Aorta (tissue), 5 donors: ENCODE results near the gene UPK3A. TPM values are rescaled to one million over a fixed set of nuclear protein-coding genes. Genes with fewer than 3 reads are reported as not detected.
A peak's percentile ranks its signal among the peaks of the same experiment; 100 is the strongest.

Experiments used
- ATAC-seq: fragments of 200-7000 bp; cut with Tn5 transposase; one replicate; pipeline ENCODE4 v1.9.1; 2022; ENCODE audit warnings: moderate library complexity; ENCODE audit not compliant: low FRiP score
- DNase-seq, 2 donors: peaks; one replicate each; pipeline ENCODE4 v3.0.0-alpha.2; 2020
- H3K27ac ChIP-seq, 2 donors: one replicate each; pipeline ENCODE4 v1.5.1; 2013; ENCODE audit warnings: low read length in 2 of 2, mild to moderate bottlenecking in 2 of 2, moderate library complexity in 2 of 2, control low read depth in 1 of 2, inconsistent platforms in 1 of 2, low read depth in 1 of 2
- H3K27me3 ChIP-seq, 2 donors: one replicate each; pipeline ENCODE4 v1.6.1; 2013; ENCODE audit warnings: control low read depth in 1 of 2, low read length in 1 of 2, mild to moderate bottlenecking in 1 of 2, moderate library complexity in 1 of 2; ENCODE audit not compliant: insufficient read depth in 2 of 2, control insufficient read depth in 1 of 2
- H3K36me3 ChIP-seq, 2 donors: one replicate each; pipeline ENCODE4 v1.6.1; 2013; ENCODE audit warnings: control low read depth in 1 of 2, low read length in 1 of 2, mild to moderate bottlenecking in 1 of 2; ENCODE audit not compliant: insufficient read depth in 2 of 2, control insufficient read depth in 1 of 2
- H3K4me1 ChIP-seq, 2 donors: one replicate each; pipeline ENCODE4 v1.6.1; 2013; ENCODE audit warnings: low read length in 2 of 2, control low read depth in 1 of 2, mild to moderate bottlenecking in 1 of 2, moderate library complexity in 1 of 2; ENCODE audit not compliant: insufficient read depth in 2 of 2, control insufficient read depth in 1 of 2
- H3K4me3 ChIP-seq, 2 donors: one replicate each; pipeline ENCODE4 v1.5.1; 2013; ENCODE audit warnings: low read length in 2 of 2, control low read depth in 1 of 2, mild to moderate bottlenecking in 1 of 2
- H3K9me3 ChIP-seq: one replicate; pipeline ENCODE4 v1.6.1; 2013; ENCODE audit warnings: mild to moderate bottlenecking, low read length; ENCODE audit not compliant: control insufficient read depth
- WGBS, 2 donors: extraction: QIAGEN DNeasy Blood & Tissue Kit; methylation state at CpG; one replicate each; pipeline ENCODE4 v1.1.7; 2013; 5-methylcytosine and 5-hydroxymethylcytosine counted together
- intact Hi-C, 2 donors: fragments of 100-400 bp; cut with DNase I; formaldehyde crosslinking; loops; one replicate each; pipeline versions ENCODE4 v1.14.2 to v1.15.0; 2022
- polyA plus RNA-seq, 2 donors: library from polyadenylated mRNA; stranded (reverse); fragments of 200-250 nt; gene quantifications; one replicate each; pipeline ENCODE4 v1.2.3, GENCODE V29; 2013
- total RNA-seq, 2 donors: library from RNA; stranded (reverse); fragmentation: NEBNext Ultra II Directional; extraction: Animal tissue kit (Norgen Biotek cat#: 25700); gene quantifications; one replicate each; pipeline ENCODE4 v1.2.1, GENCODE V29; 2021
- donor health status: healthy with polysubstance abuse.
- donor health status: Bipolar disorder and iron deficiency.
- donor health status: DM: no; HTN: no; CAD: no.
- donor health status: DM: no; HTN: no; CAD: no.
- donor health status: DM: yes; HTN: yes; CAD: no.

UPK3A gene
- total and polyA plus RNA-seq, 4 donors = not detected

DNA sequence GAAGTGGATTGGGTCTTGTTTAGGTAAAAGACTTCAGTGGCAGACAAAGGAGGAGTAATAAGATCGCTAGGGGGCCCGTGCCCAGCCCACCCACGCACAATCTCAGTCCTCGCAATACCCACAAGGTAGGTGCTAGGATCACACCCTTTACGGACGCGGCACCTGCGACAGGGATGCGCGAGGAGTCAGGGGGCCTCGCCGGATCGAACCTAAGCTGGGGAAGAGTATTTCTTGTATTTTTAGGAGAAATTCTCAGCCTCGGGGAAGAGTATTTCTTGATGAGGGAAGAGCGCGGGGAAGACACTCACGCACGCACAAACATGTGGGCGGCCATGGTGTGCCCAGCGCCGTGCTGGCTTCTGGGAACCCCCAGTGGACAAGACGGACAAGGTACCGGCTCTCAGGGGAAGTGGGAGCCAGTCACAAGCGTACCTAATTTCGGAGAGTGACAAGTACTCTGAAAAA lies 24.2 kb downstream of the UPK3A start:
- H3K27me3 ChIP-seq = no peaks in the 10 kb centered on the region
- peak overlapping the region in 1 of 2 donors; percentile 20 for H3K4me3 ChIP-seq
- H3K4me1 ChIP-seq = peaks cover 0 to 2% of the 10 kb centered on the region in 2 donors
- H3K27ac ChIP-seq = no peak overlapping the region
- ATAC-seq (no peak), DNase-seq (no peak)
- 49 to 60% methylated on average over 25 of the region's 25 CpGs for WGBS, 2 donors
- no peaks in the 10 kb centered on the region for H3K9me3 ChIP-seq
- no peaks in the 10 kb centered on the region for H3K36me3 ChIP-seq
- intact Hi-C loops = loop anchor here in 1 of 2 donors (5.0 kb wide), 1 partner anchor 37 kb away; no protein-coding TSS in a partner anchor

DNA sequence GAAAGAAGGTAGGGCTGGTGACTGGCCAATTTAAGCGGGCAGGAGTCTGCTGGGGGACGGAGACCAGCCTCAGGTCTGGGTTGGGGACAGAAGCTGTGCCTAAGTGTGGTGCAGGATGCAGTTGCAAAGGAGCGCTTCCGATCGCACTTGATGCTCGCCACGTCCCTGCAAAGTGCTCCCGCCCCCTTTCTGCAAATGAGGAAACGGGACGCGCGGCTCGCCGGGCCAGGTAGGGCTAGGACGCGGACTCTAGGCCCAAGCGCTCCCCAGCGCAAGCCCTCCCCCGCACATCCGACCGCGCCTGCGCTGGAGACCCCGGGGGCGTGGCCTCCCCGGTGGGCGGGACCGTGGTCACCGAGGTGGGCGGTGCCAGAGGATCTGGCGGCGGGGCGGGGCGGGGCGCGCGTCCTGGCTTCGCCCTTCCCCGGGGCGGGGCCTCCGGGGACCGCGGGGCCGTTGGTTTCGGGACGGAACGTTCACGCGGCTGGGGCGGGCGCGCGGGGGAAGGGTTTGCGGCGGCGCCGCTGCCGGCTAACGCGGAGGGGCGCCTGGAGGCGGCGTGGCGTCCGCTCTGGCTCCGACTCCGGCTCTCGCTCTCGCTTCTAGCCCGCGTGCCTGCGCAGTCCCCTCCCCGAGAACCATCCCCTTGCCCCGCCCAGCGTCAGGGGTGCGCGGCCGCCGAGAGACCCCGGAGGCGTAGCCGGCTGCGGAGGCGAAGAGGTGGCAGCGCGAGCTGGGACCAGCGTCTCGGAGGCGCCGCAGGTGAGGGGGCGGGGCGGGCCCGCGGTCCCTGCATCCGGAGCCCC lies 24.9 kb downstream of the UPK3A start, which contains the start of gene FAM118A:
Gene FAM118A (plus strand): TSS at position 513 of the 806 bp plus-strand sequence. CDS start 12,446 bp downstream, outside the sequence.
- intact Hi-C loops = loop anchor here (5.0 to 10.0 kb wide), 4 partner anchors 32 to 775 kb away; no protein-coding TSS in a partner anchor
- no peaks in the 10 kb centered on the region for H3K36me3 ChIP-seq
- H3K4me1 ChIP-seq = peaks cover 0 to 2% of the 10 kb centered on the region in 2 donors
- ATAC-seq (peak; percentile 96), DNase-seq (peak; percentile 95 to 97)
- peak within 1 kb of the TSS in 1 of 2 donors; percentile 25 for H3K27ac ChIP-seq
- WGBS, 2 donors = 1% methylated on average over 38 to 95 of the region's 95 CpGs
- no peaks in the 10 kb centered on the region for H3K27me3 ChIP-seq
- no peaks in the 10 kb centered on the region for H3K9me3 ChIP-seq
- H3K4me3 ChIP-seq = peak within 1 kb of the TSS; percentile 78 to 83

DNA sequence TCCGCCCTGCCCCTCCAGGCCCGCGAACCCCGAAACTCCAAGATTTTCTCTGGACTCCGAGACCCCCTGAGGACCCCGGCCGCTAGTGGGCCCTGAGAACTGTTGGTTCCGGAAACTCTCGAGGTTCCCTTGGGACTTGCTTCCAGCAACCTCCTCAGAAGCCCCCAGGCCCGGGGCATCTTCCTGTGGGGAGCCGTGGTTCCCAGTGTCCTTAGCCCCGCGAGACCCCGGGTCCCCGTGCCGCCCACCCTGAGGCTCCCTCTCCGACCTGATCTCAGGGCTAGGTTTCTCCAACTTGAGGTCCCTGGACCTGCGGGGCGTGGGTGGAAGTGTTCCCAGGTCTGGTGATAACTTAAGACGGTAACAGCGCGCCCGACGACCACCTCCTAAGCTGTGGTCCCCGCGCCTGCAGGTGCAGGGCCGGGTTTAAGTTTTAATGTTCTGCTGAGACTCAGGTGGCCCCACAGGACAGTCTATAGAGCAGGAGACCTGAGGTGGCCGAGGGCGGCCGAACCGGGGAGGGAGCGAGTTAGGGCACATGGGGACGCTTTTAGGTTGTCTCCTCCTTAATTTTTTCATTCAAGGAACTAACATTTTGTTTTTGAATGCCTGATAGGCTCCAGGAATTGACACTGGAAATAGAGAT lies 25.7 kb downstream of the UPK3A start:
- Histone ChIP-seq H3K4me1 (peaks cover 0 to 2% of the 10 kb centered on the region in 2 donors), H3K27ac (no peak overlapping the region), H3K9me3 (no peaks in the 10 kb centered on the region), H3K36me3 (no peaks in the 10 kb centered on the region), H3K27me3 (no peaks in the 10 kb centered on the region), H3K4me3 (peak overlapping the region; percentile 78 to 83)
- peak in 1 of 2 donors; percentile 81 for DNase-seq
- WGBS, 2 donors = 0 to 1% methylated on average over 32 to 33 of the region's 33 CpGs
- intact Hi-C loops = loop anchor here (5.0 to 10.0 kb wide), 3 partner anchors 33 to 774 kb away; no protein-coding TSS in a partner anchor
- ATAC-seq = peak; percentile 1

DNA sequence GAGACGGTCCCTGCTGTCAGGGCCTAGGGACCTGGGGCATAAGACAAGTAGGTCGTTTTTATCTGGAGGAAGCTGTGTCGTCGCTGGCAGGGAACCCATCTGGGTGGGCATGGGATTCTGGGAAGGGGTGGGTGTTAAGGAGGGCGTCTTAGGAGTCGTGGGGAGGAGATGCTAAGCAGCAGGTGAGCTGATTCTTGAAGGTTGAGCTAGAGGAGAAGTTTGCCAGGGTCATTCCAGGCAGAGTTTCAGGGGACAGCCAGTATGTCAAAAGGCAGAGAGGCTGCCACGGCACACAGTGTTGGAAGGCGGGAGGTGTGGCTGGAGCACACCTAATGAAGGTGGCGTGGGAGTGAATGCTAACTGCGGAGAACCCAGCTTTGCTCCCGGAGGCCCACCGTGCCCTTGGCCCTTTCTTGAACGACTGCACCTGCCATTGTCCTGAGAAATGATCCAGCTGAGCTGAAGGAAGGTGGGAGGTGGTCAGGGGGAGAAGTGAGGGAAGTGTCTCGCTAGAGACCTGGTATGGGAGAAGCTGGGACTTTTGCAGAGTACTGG lies 26.3 kb downstream of the UPK3A start:
- H3K4me1 ChIP-seq = peaks cover 0 to 2% of the 10 kb centered on the region in 2 donors
- no peaks in the 10 kb centered on the region for H3K27me3 ChIP-seq
- 23 to 27% methylated on average over 14 of the region's 14 CpGs for WGBS, 2 donors
- H3K27ac ChIP-seq = no peak overlapping the region
- ATAC-seq (no peak), DNase-seq (no peak)
- H3K4me3 ChIP-seq = peak overlapping the region in 1 of 2 donors; percentile 78
- intact Hi-C loops = loop anchor here (5.0 to 10.0 kb wide), 3 partner anchors 34 to 774 kb away; no protein-coding TSS in a partner anchor
- no peaks in the 10 kb centered on the region for H3K9me3 ChIP-seq
- H3K36me3 ChIP-seq = no peaks in the 10 kb centered on the region

DNA sequence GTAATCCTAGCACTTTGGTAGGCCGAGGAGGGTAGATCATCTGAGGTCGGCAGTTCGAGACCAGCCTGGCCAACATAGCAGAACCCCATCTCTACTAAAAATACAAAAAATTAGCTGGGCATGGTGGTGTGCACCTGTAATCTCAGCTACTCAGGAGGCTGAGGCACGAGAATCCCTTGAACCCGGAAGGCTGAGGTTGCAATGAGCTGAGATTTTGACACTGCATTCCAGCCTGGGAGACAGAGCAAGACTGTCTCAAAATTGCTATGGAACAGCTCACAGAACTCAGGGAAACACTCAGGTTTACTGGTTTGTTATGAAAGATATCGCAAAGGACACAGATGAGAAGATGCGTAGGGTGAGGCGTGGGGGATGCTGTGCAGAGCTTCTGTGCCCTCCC lies 27.7 kb downstream of the UPK3A start:
- H3K4me1 ChIP-seq = peaks cover 2% of the 10 kb centered on the region in 2 donors
- H3K4me3 ChIP-seq = no peak overlapping the region
- DNase-seq (no peak), ATAC-seq (no peak)
- no peaks in the 10 kb centered on the region for H3K36me3 ChIP-seq
- H3K9me3 ChIP-seq = no peaks in the 10 kb centered on the region
- no peak overlapping the region for H3K27ac ChIP-seq
- 88 to 90% methylated on average over 8 of the region's 8 CpGs for WGBS, 2 donors
- no peaks in the 10 kb centered on the region for H3K27me3 ChIP-seq
- intact Hi-C loops = loop anchor here (5.0 to 10.0 kb wide), 3 partner anchors 35 to 772 kb away; no protein-coding TSS in a partner anchor

DNA sequence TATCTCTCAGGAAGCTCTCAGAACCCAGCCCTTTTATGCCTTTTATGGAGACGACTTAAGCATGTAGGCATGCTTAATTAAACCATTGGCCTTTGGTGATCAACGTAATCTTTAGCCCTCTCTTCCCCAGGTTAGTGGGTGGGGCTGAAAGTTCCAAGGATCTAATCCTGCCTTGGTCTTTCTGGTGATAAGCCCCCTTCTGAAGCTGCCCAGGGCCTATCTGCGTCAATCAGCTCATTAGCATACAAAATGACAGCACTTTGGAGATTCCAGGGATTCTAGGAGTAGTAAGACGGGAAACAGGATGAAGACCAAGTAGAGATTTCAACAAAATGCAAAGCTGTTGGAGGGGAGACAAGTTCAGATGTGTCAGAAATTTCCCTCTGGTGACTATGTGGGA lies 28.1 kb downstream of the UPK3A start:
- H3K9me3 ChIP-seq = no peaks in the 10 kb centered on the region
- no peaks in the 10 kb centered on the region for H3K27me3 ChIP-seq
- 73 to 88% methylated on average over 4 of the region's 4 CpGs for WGBS, 2 donors
- H3K4me3 ChIP-seq = no peak overlapping the region
- no peaks in the 10 kb centered on the region for H3K36me3 ChIP-seq
- H3K27ac ChIP-seq = no peak overlapping the region
- no peak for DNase-seq
- H3K4me1 ChIP-seq = peaks cover 2% of the 10 kb centered on the region in 2 donors
- intact Hi-C loops = loop anchor here (5.0 to 10.0 kb wide), 3 partner anchors 36 to 772 kb away; no protein-coding TSS in a partner anchor
- no peak for ATAC-seq

DNA sequence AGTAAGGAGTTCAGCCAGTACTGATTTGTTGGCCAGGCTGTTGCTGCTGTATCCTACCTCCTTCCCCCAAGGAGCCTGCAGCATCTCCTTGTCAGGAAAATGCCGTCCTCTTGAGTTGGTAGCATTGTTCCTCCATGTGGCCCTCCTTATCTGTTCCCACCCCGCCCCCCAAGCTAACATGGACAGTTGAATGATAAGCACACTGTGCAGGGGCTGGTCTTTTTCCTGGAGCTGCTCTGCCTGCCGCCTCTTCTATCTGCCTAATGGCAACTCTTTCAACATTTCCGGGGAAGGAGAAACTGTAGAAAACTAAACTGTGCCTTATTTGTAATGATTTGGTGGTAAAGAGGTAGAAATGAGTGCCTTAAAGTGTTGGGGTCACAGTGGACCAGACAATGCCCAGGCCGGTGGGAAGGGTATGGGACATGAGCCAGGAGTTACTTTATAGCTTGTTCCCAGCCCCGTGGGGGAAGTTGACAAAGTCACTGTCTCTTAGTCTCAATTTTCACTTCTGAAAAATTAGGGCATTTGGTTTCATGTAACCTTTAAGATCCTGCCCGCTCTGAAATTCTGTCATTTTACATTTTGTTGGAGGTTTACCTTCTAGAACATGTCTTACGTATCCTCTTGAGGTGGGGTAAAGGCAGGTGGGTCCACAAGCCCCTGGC lies 29.4 kb downstream of the UPK3A start:
- ATAC-seq (no peak), DNase-seq (no peak)
- no peaks in the 10 kb centered on the region for H3K9me3 ChIP-seq
- intact Hi-C loops = loop anchor here (5.0 to 10.0 kb wide), 3 partner anchors 37 to 771 kb away; no protein-coding TSS in a partner anchor
- no peaks in the 10 kb centered on the region for H3K36me3 ChIP-seq
- no peak overlapping the region for H3K4me3 ChIP-seq
- no peaks in the 10 kb centered on the region for H3K27me3 ChIP-seq
- 47 to 49% methylated on average over 8 of the region's 8 CpGs for WGBS, 2 donors
- peak overlapping the region in 1 of 2 donors; percentile 15 for H3K27ac ChIP-seq
- peaks cover 2% of the 10 kb centered on the region in 2 donors for H3K4me1 ChIP-seq

DNA sequence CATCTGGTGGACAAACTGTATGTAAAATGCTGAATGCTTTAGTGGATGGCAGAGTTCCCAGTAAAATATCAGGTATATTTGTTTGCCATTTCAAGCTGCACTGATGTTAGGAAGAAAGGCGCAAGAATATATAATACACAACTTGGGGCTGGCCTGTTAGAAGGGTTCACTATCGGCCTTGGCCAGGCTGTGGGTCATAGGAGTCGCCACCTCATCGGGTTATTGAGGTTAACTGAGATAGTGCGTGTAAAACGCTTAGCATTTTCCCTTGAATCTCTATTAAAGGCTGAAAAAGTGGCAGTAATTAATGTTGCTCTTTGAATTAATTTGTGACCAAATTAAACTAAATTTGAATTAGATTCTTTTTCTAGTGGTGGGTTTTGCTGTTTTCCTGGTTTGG lies 30.0 kb downstream of the UPK3A start:
- Histone ChIP-seq H3K27ac (no peak overlapping the region), H3K4me1 (peaks cover 2% of the 10 kb centered on the region in 2 donors), H3K27me3 (no peaks in the 10 kb centered on the region), H3K9me3 (no peaks in the 10 kb centered on the region), H3K36me3 (no peaks in the 10 kb centered on the region), H3K4me3 (no peak overlapping the region)
- WGBS, 2 donors = 90 to 92% methylated on average over 6 of the region's 6 CpGs
- ATAC-seq (no peak), DNase-seq (no peak)
- intact Hi-C loops = loop anchor here (5.0 to 10.0 kb wide), 5 partner anchors 37 to 770 kb away; partner anchors contain the start of genes RIBC2 (in 1 of the 2) and SMC1B (in 1 of the 2)
